Stimulated activated CD8-positive, alpha-beta memory T cell treated with anti-CD3 and anti-CD28 coated beads, Interleukin-12 subunit alpha, Interleukin-12 subunit beta, amount 100 ng/mL, for 1 hour (primary cell): ENCODE measurements around the gene CDH6.
"Not testable (repeated sequence)": the region's sequence is repeated elsewhere in the genome, so short reads cannot be mapped to it uniquely, and the experiment has no call there.

Source experiments
- DNase-seq: peaks from one replicate; pipeline ENCODE4 v3.0.0-alpha.2; 2020; ENCODE audit warnings: low read depth

The CDH6 gene

DNA sequence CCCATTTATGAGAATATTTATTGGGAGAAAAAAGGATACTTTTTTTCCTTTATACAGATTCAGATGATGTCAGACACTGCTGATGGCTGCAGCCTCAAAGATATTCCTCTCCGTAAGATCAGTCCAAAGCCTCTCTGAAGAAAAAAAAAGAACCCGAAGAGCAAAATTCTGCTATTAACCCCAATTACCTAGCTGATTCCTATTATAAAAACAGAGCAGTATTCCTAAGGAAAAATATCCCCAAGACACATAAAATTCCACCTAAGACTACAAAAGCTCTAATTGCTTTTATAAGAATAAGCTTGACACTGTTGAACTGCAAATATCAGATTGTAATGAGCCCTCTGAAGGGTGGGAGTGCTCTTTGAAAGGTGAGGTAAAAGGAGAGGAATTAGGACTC is 138.7 kb downstream of the CDH6 start:
- no peak for DNase-seq

DNA sequence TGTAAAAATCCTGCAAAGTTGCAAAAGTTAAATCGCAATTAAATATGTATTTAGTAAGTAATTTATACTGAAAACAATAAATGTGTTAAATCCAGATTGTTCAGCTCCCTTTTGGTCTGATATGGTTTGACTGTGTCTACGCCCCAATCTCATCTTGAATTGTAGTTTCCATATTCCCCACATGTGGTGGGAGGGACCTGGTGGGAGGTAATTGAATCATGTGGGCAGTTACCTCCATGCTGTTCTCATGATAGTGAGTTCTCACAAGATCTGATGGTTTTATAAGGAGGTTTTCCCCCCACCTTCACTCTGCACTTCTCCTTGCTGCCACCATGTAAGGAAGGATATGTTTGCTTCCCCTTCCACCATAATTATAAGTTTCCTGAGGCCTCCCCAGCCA is 140.0 kb downstream of the CDH6 start:
- no peak for DNase-seq

DNA sequence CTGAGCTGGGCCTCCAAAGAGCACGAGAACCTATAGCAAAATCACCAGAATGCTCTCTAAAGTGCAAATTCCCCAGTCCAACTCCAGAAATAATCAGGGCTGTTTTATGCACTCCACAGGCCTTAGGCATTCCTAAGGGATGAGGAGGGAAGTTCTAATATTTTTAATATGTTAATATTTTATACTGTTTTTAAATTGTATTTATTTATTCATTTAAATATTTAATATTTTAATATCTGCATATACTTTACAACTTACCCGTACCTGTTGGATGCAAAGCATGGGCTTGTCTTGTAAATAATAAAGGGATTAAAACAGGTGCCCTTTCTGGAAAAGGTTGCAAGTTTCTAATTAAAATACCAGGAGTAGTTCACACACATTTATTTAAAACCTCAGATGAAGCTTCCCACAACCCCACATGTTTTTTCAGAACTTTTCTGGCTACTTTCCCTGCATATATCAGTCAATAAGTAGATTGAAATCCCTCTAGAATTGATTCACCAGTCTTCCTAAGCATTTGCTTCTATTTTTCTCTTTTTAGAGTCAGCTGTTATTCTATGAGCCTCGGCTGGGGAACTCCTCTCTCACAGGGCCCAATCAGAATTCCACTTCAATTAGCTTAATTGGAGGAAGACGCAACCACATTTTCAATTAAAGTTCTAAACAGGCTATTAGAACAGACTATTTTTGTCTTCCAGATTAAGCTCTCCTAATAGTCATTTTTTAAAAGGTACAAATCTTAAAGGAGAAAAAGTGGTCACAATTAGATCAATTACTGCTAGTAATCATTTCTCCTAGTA is 140.8 kb downstream of the CDH6 start:
- DNase-seq, result no peak

DNA sequence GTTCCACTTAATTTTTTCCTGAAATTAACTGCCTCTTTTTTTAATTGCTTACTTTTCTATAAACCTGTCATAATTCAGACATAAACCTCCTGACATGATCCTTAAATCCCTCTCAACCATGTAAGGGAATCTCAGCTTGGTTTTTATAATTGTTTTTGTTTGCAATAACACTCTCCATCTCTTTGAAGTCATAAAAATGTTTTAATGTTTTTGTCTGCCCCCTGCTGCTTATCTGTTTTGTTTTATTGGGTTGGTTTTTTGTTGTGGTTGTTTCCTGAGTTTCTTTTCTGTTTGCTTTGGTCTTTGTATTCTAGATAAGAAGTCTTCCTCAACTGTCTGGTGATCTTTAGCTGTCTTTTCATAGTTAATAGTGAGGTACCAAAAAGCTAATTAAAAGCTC is 142.0 kb downstream of the CDH6 start:
- no peak for DNase-seq

DNA sequence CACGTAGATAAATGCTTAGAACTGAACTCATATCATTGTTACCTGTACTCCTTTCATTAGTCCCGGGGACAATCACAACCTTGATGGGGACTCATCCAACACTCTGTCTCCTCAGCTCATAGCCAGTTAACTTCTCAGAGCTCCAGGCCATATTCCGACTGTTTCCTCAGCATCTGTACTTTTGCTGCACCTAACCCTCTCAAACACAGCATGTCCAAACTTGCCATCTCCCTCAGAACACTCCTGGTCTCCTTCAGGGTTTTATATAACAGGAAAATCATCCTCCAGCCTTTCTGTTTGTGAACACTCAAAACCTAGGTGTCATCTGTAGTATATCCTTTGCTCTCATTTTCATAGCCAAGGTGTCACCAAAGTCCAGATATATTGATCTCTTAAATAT is 150.5 kb downstream of the CDH6 start:
- no peak for DNase-seq

DNA sequence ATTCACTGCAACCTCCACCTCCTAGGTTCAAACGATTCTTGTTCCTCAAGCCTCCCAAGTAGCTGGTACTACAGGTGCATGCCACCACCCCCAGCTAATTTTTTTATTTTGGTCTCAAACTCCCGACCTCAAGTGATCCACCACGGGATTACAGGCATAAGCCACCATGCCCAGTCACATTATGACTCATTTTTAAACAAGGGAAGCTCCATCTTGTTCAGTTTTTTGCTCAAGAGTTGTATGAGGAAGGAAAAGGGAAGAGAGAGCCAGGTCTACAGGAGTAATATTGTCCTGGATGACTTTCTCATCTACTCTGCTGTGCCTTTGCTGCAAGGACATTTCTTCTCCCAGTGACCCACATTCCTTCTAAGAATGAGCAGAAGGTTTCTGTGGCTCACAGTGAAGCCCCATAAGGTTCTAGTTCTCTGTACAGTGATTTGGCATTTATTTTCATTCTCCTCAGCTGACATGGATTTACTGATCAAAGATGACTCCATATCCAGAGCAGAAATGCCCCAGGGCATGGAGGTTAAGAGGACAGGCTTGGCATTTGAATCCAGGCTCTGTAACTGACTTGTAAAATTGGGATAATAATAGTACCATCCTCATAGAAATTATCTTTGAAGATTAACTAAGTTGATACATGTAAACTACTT is 153.5 kb downstream of the CDH6 start:
- DNase-seq, result no peak

DNA sequence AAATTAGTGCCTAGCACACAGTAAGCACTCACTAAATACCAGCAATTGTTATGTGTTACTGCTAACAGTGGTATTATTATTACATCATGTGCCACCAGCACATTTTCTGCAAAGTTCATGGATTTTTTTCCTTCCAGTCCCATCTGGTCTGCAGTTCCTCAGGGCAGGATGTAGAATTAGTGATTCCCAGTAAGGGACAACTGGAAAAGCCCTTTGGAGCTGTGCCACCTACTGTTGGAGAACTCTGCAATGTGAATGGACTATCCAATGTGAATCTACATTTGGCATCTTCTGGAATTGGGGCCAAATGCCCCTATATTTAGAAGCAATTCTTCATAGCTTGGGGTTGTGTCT is 154.0 kb downstream of the CDH6 start:
- no peak for DNase-seq

DNA sequence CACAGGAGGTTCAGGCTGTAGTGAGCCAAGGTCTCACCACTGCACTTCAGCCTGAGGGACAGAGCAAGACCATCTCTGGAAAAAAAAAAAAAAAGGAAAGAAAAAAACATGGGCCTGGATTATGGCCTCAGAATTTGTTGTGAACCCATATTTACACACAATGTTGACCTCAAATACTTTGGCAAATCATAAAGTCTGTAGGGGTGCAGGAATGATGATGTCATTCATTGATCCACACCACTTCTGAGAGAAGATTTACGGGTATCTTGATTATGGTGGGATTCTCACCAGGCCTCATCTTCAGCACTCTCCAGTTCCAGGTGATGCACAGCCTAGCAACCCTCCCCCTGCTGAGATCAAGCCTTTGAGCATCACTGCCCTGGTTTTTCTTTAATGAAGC is 156.9 kb downstream of the CDH6 start:
- no peak for DNase-seq

DNA sequence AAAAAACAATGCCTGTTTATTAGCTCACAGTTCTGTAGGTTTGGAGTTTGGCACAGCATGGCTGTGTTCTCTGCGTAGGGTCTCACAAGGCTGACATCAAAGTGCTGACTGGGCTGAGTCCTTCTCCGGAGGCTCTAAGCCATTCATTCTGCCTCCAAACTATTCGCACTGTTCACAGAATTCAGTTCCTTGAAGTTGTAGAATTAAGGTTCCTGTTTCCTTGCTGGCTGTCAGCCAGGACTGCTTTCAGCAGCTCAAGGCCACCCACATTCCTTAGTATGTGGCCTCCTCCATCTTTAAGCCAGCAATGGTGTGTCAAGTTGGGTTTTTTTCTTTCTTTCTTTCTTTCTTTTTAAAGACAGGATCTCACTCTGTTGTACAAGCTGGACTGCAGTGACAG is 161.9 kb downstream of the CDH6 start:
- DNase-seq, result no peak

DNA sequence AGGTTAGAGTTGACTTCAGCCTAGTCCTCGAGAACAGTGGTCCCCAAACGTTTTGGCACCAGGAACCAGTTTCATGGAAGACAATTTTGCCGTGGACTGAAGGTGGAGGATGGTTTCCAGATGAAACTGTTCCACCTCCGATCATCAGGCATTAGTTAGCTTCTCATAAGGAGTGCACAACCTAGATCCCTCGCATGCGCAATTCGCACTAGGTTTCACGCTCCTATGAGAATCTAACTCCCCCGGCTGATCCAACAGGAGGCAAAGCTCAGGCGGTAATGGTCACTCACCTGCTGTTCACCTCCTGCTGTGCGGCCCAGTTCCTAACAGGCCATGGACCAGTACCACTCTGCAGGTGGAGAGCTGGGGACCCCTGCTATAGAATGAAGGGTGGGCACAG is 163.6 kb downstream of the CDH6 start:
- no peak for DNase-seq

DNA sequence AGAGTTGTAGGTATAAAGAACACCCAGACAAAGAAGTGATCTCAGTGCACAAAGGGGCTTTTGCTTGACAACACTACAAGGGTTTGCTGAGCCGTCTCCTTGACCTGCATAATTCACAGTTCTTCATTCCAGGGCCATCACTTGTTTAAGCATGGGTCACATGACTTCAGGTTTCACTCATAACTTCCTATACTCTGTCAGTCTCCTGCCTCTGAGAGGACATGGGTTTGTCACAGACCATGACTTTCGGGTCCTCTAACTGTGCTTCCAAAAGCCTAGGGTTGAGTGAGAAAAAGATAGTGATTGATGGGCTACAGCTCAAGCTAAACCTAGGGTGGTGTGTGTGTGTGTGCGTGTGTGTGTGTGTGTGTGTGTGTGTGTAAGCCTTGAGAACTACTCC is 166.4 kb downstream of the CDH6 start:
- DNase-seq, result no peak

DNA sequence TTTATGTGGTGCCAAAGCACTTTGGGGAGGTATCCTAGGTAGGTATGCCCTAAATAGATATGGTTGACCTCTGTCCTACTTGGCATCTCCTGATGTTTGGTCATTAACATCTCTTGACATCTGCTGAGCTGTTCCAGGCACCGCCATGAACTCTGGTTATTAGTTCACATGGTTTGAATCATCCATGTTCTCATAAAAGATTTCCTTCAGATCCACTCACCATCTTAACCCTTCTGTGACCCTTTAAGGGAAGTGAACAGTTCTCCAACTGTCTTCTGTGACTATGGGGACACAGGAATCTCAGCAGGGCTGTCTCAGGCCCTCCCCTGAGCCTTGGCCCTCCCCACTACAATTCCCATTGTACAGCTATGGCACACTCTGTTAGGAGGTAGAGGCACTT is 167.7 kb downstream of the CDH6 start:
- DNase-seq, result no peak

DNA sequence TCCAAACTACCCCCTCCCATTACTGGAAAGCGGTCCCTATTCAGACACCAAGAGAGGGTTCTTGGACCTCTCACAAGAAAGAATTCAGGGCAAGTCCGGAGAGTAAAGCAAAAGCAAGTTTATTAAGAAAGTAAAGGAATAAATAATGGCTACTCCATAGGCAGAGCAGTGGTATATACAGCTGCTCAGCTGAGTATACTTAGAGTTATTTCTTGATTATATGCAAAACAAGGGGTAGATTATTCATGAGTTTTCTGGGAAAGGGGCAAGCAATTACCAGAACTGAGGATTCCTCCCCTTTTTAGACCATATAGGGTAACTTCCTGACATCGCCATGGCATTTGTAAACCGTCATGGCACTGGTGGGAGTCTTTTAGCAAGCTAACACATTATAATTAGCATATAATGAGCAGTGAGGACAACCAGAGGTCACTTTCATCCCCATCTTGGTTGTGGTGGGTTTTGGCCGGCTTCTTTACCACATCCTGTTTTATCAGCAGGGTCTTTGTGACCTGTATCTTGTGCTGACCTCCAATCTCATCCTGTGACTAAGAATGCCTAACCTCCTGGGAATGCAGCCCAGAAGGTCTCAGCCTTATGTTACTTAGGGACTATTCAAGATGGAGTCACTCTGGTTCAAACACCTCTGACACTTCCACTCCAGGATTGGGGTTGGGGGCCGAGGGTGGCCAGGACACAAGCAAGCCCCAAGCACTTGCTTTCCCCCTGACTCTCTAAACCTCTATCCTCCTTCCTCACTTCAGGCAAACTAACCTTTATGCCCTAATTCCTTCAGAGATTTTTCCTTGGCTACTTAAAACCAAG is 168.4 kb downstream of the CDH6 start:
- DNase-seq, result not testable (repeated sequence)

DNA sequence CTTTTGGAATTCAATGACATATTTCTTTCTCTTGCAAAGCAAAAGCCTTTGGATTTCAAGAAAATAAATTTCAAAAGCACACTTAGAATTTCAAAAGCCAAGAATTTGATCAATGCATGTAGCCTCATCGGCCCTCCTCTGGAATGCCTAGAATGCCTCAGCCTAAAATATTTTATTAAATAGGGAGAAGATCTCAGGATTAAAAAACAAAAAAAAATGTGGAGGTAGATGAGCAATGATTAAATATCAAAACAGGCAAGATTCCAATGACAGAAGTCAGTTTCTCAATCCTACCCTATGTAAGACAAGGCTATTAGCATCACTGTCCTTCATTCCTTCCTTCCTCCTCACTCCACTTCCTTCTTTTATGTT is 169.0 kb downstream of the CDH6 start:
- no peak for DNase-seq

DNA sequence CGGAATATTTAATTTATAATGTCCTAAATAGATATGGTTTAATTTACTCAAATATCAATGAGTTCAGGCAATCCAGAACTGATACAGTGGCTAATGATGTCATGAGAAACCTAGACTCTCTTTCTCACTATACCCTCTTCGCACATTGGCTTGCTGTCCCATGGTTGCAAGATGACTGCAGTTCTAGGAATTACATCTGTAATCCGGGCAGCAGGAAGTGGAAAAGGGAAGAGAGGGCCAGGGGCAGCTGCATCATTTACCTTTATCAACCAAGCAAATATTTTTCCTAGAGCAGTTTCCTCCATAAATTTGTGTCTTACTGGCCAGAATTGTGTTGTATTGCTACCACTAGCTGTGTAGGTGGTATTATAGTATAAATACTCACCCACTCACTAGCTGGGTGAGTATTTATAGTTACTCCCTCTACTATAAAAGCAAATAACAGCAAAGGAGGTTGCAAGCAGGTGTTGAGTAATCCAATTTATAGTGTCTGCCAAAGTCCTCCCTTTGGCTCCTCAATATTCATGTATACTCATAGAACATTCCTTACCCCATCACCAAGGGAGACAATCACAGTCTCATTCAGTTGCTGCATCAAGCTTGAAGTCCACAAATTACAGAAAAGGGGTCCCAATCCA is 169.6 kb downstream of the CDH6 start:
- no peak for DNase-seq

DNA sequence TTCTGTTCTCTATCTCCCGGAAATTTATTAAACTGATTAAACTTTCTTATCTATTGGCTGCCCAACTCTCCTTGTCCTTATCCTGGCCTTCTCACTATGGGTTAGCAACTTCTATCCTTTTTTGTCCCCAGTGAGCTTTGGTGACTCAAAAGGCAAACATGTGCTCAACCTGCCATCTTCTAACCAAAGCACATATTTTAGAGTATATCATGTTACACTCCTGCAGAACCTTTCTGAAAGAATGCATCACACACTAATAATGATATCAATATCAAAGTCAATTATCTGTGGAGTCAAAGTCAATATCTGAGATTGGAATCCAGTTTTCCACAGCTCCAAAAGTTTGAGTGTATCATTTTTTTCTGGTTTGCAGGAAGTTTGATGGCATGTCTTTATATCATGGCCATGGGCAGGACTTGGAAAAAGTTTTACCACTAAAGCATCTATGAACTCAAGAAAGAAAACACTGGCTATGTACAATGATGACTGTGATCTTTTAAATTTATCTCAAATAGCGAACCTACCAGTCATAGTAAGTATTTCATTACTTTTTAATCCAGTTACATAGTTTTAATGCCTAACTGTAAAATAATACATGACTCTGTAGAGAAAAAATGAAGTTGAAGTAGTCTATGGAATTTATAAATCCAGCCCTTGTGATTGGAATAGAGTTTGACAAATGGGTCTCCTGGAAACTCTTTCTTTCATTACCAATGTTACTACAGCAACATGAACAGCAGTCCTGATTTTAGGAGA is 171.6 kb downstream of the CDH6 start:
- no peak for DNase-seq

DNA sequence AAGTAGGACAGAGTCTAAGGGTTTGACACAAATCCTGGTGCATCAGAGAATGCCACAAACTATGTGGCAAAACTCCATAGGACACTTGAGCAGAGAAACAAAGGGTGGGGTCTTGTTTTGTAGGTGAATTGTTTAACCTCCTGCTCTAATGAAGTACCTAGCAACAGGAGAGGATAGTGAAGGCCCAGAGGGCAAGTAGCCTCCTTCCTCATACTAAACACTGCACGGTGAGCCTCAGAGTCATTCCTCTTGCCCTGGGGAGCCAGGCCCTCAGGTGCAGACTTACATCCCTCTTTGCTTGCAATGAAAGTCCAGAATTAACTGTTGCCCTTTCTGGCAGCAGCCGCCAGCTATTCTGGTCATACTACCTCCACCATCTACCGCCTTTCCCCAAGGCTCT is 172.3 kb downstream of the CDH6 start:
- DNase-seq, result no peak

DNA sequence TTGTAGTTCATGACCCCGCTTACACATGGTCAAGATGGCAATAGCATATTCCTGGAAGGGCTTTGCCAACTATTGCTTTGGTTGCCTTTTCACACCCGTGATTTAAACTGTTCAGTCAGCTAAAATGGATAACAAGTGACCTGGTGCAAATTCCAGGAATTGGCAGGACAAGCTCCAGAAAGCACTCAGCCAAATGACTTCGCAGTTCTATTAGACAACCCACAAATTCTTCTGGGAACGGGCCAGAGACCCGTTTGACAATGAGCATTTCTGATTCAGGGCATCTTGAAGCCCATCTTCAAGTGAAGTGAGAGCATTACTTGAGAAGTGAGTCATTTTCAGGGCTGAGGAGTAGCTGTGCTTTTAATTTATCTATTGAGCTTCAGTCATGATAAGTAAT is 173.5 kb downstream of the CDH6 start:
- no peak for DNase-seq

DNA sequence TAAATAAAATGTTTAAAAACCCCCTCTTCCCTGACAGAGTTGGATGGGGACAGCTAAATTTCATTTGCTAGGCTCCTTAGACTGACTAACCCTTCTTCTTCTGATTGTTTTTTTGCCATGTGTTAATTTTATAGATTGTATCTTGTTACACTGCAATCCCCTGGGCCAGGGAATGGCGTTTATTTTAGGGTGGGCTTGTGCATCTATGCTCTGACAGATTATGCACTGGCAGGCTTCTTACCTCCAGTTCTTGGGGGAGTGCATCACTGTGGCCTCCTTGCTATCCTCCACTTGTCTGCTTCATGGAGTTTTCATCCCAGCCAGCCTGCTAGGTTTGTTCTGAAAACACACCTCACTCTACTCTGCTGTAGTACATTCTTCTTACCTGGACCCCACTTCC is 178.6 kb downstream of the CDH6 start:
- no peak for DNase-seq

DNA sequence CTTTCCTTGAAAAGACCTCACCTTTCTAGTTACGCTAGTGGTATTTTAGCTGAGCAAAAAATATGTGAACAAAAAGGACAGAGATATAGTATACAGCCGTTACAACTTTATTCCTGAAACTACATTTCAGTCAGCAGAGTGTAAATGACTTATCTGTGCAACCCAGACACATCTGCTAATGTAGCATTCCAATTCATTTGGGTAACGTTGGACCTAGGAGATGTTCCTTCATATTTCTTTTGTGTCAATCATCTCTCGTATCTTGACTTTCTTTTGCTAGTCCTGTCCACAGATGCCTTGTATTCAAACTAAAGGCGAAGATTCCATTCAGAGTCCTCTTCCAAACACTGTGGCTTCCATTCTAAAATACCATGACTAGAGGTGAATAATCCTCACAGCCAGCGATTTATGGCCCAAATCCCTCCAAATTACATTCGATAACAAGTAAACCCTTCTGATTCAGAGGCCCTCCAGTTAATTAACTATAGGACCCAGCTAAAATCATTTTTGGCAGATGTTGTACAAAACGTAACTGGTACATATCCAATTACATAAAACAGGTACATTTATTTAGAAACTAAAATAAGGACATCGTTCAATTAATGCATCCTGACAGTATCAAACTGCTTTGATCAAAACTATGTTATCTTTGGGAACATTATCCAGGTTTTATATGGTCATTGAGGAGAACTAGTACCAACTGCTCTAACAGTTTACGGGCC is 182.7 kb downstream of the CDH6 start:
- DNase-seq, result no peak

DNA sequence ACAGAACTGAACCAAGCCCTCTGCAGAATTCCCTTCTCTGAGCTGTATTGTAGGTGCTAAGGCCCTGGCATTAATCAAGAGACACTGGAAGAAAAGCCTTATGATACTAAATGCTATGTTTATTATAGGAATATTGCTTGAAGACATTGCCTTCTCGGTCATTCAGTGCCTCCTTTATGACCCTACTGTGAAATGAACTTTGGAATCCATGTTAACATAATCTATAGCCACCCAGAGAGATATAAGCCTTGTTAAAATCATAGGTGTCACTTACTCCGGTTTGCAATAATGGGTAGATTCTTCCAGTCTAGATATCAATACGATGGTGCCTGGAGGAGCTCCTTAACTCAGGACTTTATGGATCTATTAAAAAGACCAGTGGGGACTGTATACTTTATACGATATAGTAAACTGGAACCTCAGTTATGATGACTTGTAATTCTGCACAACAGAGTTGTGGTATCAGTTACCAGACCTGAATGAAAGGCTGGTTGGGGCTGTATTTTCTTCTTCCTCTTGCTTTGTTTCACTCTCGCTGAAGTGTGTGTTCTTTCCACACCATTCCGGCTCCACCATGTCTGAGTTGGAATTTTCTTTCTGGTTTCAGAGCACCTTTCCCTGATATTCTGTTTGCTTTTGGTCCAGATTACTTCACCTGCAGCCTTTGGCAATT is 183.9 kb downstream of the CDH6 start:
- DNase-seq, result no peak
